HG03521 (cell line): ENCODE data around the gene PCAT6.
"Not testable (repeated sequence)": the region's sequence is repeated elsewhere in the genome, so short reads cannot be mapped to it uniquely, and the experiment has no call there.

Source experiments
- ATAC-seq: cut with Tn5 transposase; IDR thresholded peaks from one replicate; pipeline ENCODE4 v1.9.1; 2021; ENCODE audit warnings: mild to moderate bottlenecking, moderate library complexity; ENCODE audit not compliant: unreplicated experiment

Gene PCAT6

GRCh38 chr1:202810615-202811295 is at the start of gene PCAT6:
TSS of gene PCAT6 (plus strand) at chr1:202810954.
- ATAC-seq: peak; percentile 71

GRCh38 chr1:202762019-202762418 is 48.7 kb upstream of the PCAT6 start:
- no peak for ATAC-seq

- ATAC-seq: no peak
These were observed 45.0 kb upstream of the PCAT6 start for GRCh38 chr1:202765721-202766120.

GRCh38 chr1:202770135-202770534 is 40.6 kb upstream of the PCAT6 start:
- no peak for ATAC-seq

GRCh38 chr1:202781180-202781579 is 29.6 kb upstream of the PCAT6 start:
- ATAC-seq: no peak

GRCh38 chr1:202786804-202787203 is 23.9 kb upstream of the PCAT6 start:
- no peak for ATAC-seq

GRCh38 chr1:202788800-202789199 is 22.0 kb upstream of the PCAT6 start:
- ATAC-seq: no peak

GRCh38 chr1:202791077-202791747 is 19.5 kb upstream of the PCAT6 start:
- no peak for ATAC-seq

GRCh38 chr1:202794051-202794740 is 16.6 kb upstream of the PCAT6 start:
- ATAC-seq: no peak

- not testable (repeated sequence) for ATAC-seq
These were observed 15.8 kb upstream of the PCAT6 start for GRCh38 chr1:202794931-202795330.

- no peak for ATAC-seq
These were observed 14.1 kb upstream of the PCAT6 start for GRCh38 chr1:202796670-202797069.

- ATAC-seq: no peak
These were observed 12.5 kb upstream of the PCAT6 start for GRCh38 chr1:202798260-202798659.

- no peak for ATAC-seq
These were observed 11.9 kb upstream of the PCAT6 start for GRCh38 chr1:202798792-202799331.

GRCh38 chr1:202800742-202801141 is 10.0 kb upstream of the PCAT6 start:
- ATAC-seq: no peak

GRCh38 chr1:202801175-202801574 is 9.6 kb upstream of the PCAT6 start:
- no peak for ATAC-seq

- no peak for ATAC-seq
These were observed 8.7 kb upstream of the PCAT6 start for GRCh38 chr1:202802034-202802433.

- no peak for ATAC-seq
These were observed 7.5 kb upstream of the PCAT6 start for GRCh38 chr1:202802998-202803932.

- no peak for ATAC-seq
These were observed 6.6 kb upstream of the PCAT6 start for GRCh38 chr1:202804126-202804525.

- ATAC-seq: no peak
These were observed 4.6 kb upstream of the PCAT6 start for GRCh38 chr1:202805886-202806844.
